D721Med (cell line): ENCODE results near the gene HCFC1R1.

Experiments used
- DNase-seq: peaks from one replicate; pipeline ENCODE4 v3.0.0; 2011; ENCODE audit warnings: low spot score; ENCODE audit not compliant: insufficient read length
- FAIRE-seq: peaks from 2 replicates; lab custom pipeline; 2011; peaks lifted over from hg19 to GRCh38; lab: Jason Lieb, UNC
- TF ChIP-seq, protein P1 (sequence below): IDR thresholded peaks from 2 replicates; pipeline ENCODE4 v1.5.1; 2012; ENCODE audit warnings: mild to moderate bottlenecking, control low read depth; ENCODE audit not compliant: insufficient read depth; ENCODE audit errors: missing control alignments

The HCFC1R1 gene

DNA sequence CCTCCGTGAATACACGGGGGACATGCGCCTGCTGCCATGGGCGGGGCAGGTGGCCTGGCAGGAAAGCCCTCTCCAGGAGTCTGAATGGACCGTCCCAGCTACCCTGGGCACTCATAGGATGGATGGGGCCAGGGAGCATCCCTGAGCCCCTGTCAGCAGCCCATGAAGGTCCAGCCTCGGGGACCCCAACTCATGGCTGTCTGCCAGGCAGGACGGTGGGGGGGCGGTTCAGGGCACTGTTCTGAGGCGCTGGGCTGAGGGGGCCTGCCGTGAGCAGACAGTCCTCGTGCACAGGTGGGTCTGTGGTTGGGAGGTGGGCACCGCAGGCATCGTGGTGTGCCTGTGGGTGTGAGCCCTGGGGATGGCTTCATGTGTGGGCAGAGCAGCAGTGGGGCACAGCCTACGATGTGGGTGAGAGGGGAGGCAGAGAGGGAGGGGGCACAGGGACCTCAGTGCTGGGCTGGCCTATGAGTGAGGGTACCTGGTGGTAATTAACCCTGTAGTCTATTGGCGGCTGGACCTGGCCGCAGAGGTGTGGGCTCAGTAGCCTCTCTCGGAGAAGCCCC is 37.0 kb downstream of the HCFC1R1 start:
- TF ChIP-seq, protein P1, sequence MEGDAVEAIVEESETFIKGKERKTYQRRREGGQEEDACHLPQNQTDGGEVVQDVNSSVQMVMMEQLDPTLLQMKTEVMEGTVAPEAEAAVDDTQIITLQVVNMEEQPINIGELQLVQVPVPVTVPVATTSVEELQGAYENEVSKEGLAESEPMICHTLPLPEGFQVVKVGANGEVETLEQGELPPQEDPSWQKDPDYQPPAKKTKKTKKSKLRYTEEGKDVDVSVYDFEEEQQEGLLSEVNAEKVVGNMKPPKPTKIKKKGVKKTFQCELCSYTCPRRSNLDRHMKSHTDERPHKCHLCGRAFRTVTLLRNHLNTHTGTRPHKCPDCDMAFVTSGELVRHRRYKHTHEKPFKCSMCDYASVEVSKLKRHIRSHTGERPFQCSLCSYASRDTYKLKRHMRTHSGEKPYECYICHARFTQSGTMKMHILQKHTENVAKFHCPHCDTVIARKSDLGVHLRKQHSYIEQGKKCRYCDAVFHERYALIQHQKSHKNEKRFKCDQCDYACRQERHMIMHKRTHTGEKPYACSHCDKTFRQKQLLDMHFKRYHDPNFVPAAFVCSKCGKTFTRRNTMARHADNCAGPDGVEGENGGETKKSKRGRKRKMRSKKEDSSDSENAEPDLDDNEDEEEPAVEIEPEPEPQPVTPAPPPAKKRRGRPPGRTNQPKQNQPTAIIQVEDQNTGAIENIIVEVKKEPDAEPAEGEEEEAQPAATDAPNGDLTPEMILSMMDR = no peak
- DNase-seq (no peak), FAIRE-seq (no peak)

DNA sequence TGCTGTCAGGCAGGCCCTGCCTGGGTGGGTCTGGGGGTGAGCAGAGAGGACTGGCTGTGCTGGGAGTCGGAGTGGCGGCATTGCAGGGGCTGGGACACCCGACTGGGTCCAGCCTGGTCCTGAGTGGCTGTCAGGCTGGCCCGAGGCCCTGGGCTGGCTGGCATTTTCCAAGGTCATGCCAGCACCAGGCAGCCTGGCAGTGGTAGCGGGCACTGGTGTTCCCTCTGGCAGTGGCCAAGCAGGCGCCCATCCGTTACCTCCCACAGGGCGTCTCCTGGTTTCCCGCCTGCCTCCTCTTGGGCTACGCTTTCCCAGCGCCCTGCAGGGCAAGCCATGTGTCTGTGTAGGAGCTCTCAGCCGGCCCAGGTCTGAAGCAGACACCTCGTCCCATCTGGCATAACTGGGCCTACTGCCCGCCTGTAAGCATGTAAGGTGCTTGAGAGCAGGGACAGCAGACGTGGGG is 37.8 kb downstream of the HCFC1R1 start:
- DNase-seq (no peak), FAIRE-seq (no peak)
- TF ChIP-seq, protein P1 = no peak

DNA sequence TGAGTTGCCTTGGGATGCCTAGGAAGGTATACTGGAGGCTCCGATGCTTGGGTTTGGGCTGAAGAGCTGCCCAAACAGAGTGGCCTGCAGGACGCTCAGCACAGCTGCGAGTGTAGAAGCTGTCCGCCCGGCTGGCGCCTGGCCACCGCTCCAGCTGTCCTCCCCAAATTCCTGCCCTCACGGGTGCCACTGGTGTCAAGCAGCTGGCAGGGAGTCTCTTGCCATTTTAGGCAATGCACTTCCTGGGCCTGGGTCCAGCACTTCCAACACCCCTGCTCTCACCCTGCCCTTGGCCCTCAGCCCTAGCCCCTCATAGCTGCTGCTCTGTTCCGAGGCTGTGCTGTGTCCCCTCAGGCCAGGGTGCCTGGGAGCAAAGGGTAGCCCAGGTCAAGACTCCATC is 38.3 kb downstream of the HCFC1R1 start:
- FAIRE-seq (no peak), DNase-seq (no peak)
- TF ChIP-seq, protein P1 = no peak

DNA sequence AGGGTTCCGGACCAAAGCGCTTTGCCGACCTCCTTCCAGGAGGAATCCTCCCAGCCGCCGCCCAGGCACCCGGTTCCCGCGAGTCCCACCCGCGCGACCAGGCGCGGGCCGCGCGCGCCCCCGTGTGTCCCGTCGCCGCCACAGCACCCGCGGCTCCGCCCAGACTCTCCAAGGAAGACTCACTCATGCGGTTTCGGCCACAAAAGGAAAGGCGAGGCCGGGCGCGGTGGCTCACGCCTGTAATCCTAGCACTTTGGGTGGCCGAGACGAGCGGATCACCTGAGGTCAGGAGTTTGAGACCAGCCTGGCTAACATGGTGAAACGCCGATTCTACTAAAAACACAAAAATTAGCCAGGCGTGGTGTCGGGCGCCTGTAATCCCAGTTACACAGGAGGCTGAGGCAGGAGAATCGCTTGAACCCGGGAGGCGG is 40.0 kb downstream of the HCFC1R1 start:
- DNase-seq (peak; percentile 92), FAIRE-seq (no peak)
- TF ChIP-seq, protein P1 = peak; percentile 68

GRCh38 chr16:2982402-2982801 is 41.3 kb downstream of the HCFC1R1 start:
- no peak for FAIRE-seq

GRCh38 chr16:2981899-2982250 is 41.9 kb downstream of the HCFC1R1 start:
- DNase-seq = no peak
- TF ChIP-seq, protein P1 = no peak
- no peak for FAIRE-seq

More at GRCh38 chr16:2982402-2982801, 41.3 kb downstream of the HCFC1R1 start:
- TF ChIP-seq, protein P1 = no peak
- no peak for DNase-seq

DNA sequence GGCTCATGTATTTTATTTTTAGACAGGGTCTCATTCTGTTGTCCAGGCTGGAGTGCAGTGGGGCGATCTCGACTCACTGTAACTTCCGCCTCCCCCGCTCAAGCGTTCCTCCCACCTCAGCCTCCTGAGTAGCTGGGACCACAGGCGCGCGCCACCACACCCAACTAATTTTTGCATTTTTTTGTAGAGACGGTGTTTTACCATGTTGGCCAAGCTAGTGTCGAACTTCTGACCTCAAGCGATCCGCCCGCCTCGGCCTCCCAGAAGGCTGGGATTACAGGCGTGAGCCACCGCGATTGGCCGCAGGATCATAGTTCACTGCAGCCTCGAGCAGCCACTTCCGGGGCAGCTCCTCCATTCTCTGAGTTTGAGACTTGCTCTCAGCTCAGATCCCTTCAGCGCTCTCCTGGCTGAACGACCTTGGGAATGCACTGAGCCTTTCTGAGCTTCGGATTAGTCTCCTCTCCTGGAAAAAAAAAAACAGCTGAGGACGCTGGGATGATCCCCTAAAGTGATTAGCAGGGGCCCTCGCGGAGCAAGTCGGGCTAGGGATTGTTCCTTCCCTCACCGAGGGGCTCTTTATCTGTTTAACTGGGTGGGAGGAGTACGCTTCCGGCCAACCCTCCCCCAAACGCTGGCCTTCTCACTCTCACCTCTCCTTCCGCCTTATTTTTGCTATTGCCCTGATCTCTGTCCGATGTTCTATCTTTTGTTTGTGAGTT is 42.4 kb downstream of the HCFC1R1 start:
- TF ChIP-seq, protein P1 = no peak
- DNase-seq (peak; percentile 93), FAIRE-seq (no peak)
